Measurements from ENCODE around the gene FMNL2. TPM values are rescaled to one million over a fixed set of nuclear protein-coding genes. Genes with fewer than 3 reads are reported as not detected.
A peak's percentile ranks its signal among the peaks of the same experiment; 100 is the strongest.

Gene FMNL2
- polyA plus RNA-seq, 1 donor, result 20.4 TPM

DNA sequence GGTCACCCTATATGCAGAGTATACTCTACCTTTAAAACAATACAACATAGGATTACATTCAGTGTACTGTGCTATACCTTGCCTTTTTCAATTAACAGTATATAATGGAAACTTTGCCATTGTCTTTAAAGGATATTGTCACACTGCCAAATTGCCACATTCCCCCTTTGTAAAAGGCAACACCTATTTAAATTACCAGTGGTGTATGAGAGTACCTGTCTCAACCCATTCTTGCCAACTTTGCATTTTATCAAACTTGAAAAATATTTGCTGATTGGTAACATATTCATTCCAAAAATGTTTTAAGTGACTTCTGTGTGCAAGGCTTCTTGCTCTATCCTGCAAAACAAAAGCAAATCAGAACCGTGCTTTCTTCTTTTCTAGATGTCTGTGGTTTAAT lies 92.9 kb downstream of the FMNL2 start:
- DNase-seq, result no peak

DNA sequence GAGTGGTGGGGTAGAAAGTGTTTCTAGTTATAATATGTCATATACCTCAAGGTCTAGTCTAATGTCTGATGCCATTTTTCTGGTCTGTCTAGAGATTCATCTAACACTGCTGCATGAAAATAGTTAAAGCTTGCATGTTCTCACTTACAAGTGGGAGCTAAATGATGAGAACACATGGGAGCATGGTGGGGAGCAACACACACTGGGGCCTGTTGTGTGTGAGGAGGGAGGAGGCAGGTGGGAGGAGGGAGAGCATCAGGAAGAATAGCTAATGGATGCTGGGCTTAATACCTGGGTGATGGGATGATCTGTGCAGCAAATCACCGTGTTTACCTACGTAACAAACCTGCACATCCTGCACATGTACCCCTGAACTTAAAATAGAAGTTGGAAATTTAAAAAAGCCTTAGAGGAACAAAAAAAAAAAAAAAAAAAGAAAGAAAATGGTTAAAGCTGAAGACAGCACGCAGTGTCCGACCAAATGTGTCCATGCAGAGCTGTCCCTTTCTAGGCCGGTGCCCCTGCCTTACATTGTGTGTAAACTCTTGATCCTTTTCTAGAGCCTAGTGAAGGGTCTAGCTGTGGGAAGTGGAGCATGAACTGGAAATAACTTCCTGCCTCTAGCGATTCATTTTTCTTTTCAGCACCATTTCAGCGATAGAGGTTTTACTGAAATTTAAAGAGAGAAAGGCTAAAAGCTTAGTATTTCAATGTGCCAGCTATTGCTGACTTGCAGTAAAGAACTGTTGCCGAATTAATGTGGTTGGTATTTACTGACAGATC lies 94.0 kb downstream of the FMNL2 start:
- DNase-seq, result no peak

DNA sequence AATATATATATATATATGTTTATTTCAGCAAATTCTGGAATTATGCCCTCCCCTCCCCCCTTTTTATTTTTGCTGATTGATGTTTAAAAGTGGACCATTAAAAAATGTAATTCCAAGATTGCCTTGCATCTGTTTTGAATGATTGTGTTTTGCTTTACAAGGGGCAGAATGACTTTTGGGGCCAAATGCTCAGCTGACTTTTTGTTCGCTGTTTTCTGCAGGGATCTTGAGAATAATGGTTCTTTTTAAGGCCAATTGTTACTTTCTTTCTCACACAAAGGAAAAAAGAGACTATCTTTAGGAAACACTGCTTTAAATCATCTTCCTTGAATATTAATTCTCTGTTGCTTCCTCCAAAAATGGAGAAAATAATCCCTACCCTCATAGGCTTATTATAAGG lies 95.9 kb downstream of the FMNL2 start:
- no peak for DNase-seq

- no peak for DNase-seq
Observed at GRCh38 chr2:152431370-152432098, 96.6 kb downstream of the FMNL2 start.

GRCh38 chr2:152432206-152432653 lies 97.3 kb downstream of the FMNL2 start:
- peak; percentile 60 for DNase-seq

DNA sequence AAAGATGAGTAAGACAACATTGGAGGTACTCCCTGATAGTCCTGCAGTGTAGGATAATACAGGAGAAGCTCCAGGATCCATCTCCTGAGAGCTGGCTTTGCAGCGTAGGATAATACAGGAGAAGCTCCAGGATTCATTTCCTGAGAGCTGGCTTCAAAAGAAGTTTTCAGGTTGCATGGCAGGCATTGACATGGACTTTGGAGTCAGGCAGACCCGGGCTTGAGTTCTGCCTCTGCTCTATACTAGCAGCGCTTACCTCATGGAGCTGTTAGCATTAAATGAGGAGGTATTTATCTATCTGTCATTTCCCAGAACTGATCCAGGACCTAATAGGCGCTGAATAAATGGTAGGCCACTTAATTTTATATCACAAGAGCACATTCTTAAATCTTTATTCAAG lies 97.8 kb downstream of the FMNL2 start:
- DNase-seq, result no peak

GRCh38 chr2:152433289-152433688 lies 98.3 kb downstream of the FMNL2 start:
- no peak for DNase-seq

DNA sequence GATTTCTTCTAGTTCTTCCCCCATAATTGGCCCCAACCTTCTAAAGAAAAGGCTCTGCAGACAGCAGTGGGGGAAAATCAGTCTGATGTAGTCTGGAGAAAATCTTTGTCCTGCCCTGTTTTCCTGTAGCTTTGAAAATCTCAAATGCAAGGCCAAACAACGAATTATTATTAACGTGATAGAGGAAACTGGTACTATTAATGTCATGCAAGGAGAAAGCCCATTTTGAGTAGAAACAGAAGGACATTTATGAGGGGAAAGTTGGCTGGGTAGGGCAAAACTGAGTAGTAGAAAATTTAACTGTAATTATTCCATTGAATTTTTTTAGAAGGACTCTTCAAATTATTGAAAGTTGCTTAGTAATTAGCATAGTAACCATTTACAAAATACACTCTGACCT lies 98.8 kb downstream of the FMNL2 start:
- no peak for DNase-seq

GRCh38 chr2:152434395-152435182 lies 99.6 kb downstream of the FMNL2 start:
- DNase-seq, result no peak

DNA sequence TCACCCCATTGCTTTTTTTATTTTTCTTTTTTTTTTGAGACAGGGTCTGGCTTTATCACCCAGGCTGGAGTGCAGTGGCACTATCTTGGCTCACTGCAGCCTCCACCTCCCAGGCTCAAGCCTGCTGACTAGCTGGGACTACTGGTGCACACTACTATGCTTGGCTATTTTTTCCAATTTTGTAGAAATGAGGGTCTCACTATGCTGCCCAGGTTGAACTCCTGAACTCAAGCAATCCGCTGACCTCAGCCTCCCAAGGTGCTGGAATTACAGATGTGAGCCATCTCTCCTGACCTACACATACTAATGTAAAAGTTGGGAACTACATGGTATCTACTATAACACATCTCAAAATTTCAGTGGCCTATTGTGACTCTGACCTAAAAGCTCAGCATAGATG lies 101.2 kb downstream of the FMNL2 start:
- no peak for DNase-seq

DNA sequence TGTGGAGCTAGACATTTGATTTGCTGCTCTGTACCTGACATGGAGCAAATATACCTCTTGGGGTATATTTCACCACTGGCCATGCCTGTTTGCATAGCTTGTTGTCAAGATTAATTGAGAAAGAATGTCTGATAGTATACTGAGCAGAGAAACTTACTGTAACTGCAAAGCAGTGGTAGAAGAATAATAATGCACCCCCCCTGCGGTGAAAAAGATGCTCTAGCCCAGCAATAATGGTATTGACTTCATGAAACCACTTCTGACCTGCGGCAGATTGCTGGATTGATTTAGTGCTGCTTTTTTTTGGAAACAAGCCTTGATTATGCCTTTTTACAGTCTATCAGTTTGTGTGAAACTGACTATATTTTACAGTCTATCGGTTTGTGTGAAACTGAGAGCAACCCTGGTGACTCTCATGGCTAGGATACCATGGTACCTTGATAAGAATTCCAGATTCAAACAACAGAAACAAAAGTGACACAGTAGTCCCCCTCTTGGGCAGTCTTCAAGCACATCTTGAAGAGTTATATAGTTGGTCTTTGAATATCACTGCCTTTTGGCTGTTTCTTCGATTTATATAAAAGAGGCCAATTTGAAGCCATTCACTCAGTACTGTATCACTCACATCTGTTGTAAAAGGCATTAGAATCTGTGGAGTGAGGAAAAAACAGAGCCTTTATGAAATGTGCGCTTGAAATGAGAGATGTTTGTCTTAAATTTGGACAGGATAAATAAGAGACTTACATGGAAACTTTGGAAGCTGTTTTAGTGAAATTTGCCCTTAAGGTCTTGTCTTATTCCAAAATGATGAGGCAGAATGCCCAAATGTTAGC lies 102.5 kb downstream of the FMNL2 start:
- DNase-seq, result no peak

DNA sequence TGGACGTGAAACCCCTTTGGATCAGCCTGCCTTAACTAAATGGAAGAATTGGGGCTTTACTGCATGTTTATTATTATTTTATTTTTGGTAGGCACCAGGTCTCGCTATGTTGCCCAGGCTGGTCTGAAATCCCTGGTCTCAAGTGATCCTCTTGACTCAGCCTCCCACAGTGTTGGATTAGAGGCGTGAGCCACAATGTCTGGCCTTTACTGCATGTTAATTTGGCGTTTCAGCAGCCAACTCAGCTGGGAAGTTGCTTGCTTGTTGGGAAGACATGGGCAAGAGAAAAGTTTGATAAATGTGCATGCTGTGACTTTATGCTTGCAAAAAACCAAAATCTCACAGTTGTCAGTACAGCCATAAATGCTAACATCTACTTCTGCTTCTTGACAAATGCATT lies 105.1 kb downstream of the FMNL2 start:
- no peak for DNase-seq

- no peak for DNase-seq
Observed at GRCh38 chr2:152440460-152440859, 105.5 kb downstream of the FMNL2 start.

DNA sequence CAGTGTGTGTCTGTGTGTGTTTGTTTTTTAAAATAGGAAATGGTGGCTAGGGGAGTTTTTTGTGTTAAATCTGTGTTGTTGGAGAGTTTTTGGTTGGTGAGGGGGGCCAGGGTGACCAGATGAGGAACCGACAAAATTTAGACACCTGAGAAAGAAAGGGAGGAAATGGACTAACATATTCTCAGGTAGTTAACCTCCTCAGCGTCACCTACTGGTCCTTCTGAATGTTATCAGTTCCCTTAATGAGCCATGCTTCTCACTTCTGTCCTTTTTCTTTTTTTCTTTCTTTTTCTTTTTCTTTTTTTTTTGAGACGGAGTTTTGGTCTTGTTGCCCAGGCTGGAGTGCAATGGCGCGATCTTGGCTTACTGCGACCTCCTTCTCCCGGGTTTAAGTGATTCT lies 107.0 kb downstream of the FMNL2 start:
- DNase-seq, result no peak

DNA sequence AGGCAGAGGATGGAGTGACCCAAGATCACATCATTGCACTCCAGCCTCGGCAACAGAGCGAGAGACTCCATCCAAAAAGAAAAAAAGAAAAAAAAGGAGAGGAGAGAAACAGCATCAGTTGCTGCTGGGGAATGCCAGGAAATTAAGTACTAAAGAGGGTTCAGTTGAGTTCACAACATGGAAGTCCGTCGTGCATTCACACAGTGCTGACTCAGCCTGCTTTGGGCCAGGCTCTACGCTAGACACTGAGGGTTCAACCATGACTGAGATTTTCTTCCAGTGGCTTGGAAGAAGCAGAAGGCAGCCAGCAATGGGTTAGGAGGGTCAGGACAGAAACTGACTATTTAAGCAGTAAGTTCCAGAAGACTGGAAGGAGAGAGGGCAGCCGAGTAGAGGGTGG lies 108.8 kb downstream of the FMNL2 start:
- no peak for DNase-seq

GRCh38 chr2:152444448-152444847 lies 109.5 kb downstream of the FMNL2 start:
- no peak for DNase-seq

DNA sequence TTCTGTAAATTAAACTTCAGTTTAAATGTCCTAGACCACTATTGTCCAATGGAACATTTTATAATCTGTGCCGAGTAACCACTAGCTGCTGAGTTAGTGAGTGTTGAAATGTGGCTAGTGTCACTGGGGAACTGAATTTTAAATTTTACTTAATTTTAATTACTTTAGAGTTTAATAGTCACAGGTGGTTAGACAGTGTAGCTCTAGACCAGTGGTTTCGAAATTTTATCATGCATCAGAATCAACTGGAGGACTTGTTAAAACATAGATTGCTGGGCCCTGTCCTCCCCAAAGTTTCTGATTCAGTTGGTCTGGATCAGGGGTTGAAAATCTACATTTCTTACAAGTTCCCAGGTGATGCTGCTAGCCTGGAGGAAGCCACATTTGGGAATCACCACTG lies 110.4 kb downstream of the FMNL2 start:
- no peak for DNase-seq

- no peak for DNase-seq
Observed at GRCh38 chr2:152445791-152446201, 110.8 kb downstream of the FMNL2 start.

GRCh38 chr2:152446213-152446612 lies 111.2 kb downstream of the FMNL2 start:
- DNase-seq, result no peak

DNA sequence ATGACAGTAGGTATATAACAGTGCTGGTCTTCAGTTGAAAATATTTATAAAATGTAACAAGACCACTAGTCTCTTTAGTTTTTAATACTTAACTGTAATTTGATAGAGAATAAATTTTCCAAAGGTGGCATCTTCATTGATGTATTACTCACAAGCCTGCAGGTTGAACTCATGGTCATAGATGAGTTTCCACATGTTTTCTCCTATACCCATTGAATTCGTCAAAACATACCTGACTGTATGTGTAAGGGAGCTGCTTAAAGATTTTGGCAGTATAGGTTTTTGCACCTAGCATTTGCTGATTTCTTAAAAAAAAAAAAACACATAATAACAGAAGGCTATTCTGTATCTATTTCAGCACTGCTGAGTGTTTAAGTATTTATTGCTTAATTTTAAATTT lies 112.9 kb downstream of the FMNL2 start:
- no peak for DNase-seq

DNA sequence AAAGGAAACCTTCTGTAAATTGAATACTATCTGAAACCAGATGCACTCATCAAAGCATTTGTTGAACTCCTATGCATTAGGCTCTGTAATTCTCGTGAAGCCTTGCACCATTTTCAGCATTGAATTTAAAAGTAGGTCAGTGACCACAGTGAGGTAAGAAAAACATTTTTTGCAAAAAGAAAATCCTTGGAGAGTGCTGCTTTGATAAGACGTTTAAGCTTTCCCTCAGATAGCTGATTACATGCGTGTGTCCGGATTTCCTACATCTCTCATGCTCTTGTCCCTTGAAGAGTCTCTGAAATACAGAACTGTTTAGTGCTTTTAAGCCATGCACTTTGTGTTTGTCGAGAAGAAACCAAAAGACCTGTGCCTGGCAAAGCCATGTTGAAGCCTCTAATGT lies 113.6 kb downstream of the FMNL2 start:
- DNase-seq, result no peak

GRCh38 chr2:152449578-152449977 lies 114.6 kb downstream of the FMNL2 start:
- DNase-seq, result no peak
